HCT116 (cell line): Measurements from ENCODE around the gene EXD2.

Experiments used
- CEBPB ChIP-seq: IDR thresholded peaks from 2 replicates; pipeline ENCODE4 v1.6.1; 2012; ENCODE audit warnings: low read depth
- CTCF ChIP-seq, 3 experiments: fragments of 200-600 bp in 1 of 3; sonication (generic) in 1 of 3; IDR thresholded peaks in 2 of 3; conservative IDR thresholded peaks in 1 of 3; 2 replicates each; pipeline ENCODE4 v1.5.1; 2012 to 2017; ENCODE audit warnings: low read depth in 2 of 3, low read length in 2 of 3, antibody characterized with exemption in 1 of 3, borderline replicate concordance in 1 of 3, control low read depth in 1 of 3, mild to moderate bottlenecking in 1 of 3, mixed read lengths in 1 of 3, mixed run types in 1 of 3, moderate library complexity in 1 of 3; ENCODE audit not compliant: insufficient read depth in 1 of 3
- EZH2 ChIP-seq: fragments of 200-600 bp; sonication (generic); IDR thresholded peaks from 2 replicates; pipeline ENCODE4 v1.6.1; 2017; ENCODE audit warnings: antibody characterized with exemption, mixed run types
- EZH2phosphoT487 ChIP-seq: fragments of 200-600 bp; IDR thresholded peaks from 2 replicates; pipeline ENCODE4 v1.6.1; 2018; ENCODE audit warnings: antibody characterized with exemption, borderline replicate concordance
- MAX ChIP-seq: IDR thresholded peaks from 2 replicates; pipeline ENCODE4 v1.6.1; 2012
- POLR2A ChIP-seq: IDR thresholded peaks from 2 replicates; pipeline ENCODE4 v1.7.0; 2011; ENCODE audit warnings: borderline replicate concordance; ENCODE audit not compliant: insufficient read depth, insufficient read length; ENCODE audit errors: extremely low read depth
- POLR2AphosphoS5 ChIP-seq: IDR thresholded peaks from 2 replicates; pipeline ENCODE4 v1.6.1; 2011; ENCODE audit warnings: mild to moderate bottlenecking, low read depth, low read length, moderate library complexity
- REST ChIP-seq: IDR thresholded peaks from 2 replicates; pipeline ENCODE4 v1.6.1; 2012; ENCODE audit warnings: low read depth
- SIN3A ChIP-seq: IDR thresholded peaks from 2 replicates; pipeline ENCODE4 v1.6.1; 2012; ENCODE audit warnings: low read depth
- SP1 ChIP-seq: IDR thresholded peaks from 2 replicates; pipeline ENCODE4 v1.6.1; 2012; ENCODE audit warnings: low read depth
- SRF ChIP-seq: IDR thresholded peaks from 2 replicates; pipeline ENCODE4 v1.6.1; 2012; ENCODE audit warnings: low read depth
- YY1 ChIP-seq: IDR thresholded peaks from 2 replicates; pipeline ENCODE4 v1.6.1; 2011; ENCODE audit warnings: low read length, low read depth, moderate library complexity, mild to moderate bottlenecking; ENCODE audit not compliant: insufficient replicate concordance; ENCODE audit errors: extremely low read depth
- ZFX ChIP-seq: fragments of 450-650 bp; IDR thresholded peaks from 2 replicates; pipeline ENCODE4 v1.6.1; 2017
- ZNF274 ChIP-seq: fragments of 200-500 bp; sonication (Bioruptor generic); IDR thresholded peaks from 2 replicates; pipeline ENCODE4 v1.6.1; 2014; ENCODE audit warnings: mild to moderate bottlenecking, low read depth, low read length, inconsistent platforms

GRCh38 chr14:69214393-69214792 lies 23.1 kb downstream of the EXD2 start:
- no peak for TF ChIP-seq CTCF (IDR thresholded peaks at IDR 0.05 in 2 of 3, conservative IDR thresholded peaks at IDR 0.05 in 1 of 3; ENCODE audit: borderline replicate concordance in 1 of 3, insufficient read depth in 1 of 3, low read depth in 2 of 3, low read length in 2 of 3)
- no peak for TF ChIP-seq EZH2phosphoT487
- no peak for TF ChIP-seq SRF
- TF ChIP-seq ZNF274 = no peak
- no peak for TF ChIP-seq SIN3A
- TF ChIP-seq POLR2AphosphoS5 = no peak
- no peak for TF ChIP-seq EZH2
- TF ChIP-seq REST = no peak
- TF ChIP-seq POLR2A = no peak
- no peak for TF ChIP-seq CEBPB
- TF ChIP-seq YY1 = no peak
- no peak for TF ChIP-seq ZFX
- no peak for TF ChIP-seq MAX
- TF ChIP-seq SP1 = no peak
